Mononuclear cell (primary cell): ENCODE data around the gene SCUBE1. TPM values are rescaled to one million over a fixed set of nuclear protein-coding genes. Genes with fewer than 3 reads are reported as not detected.

ENCODE experiments used
- H3K27me3 ChIP-seq: 2 replicates; pipeline ENCODE4 v1.6.0; 2011; ENCODE audit warnings: low read length, control low read depth; ENCODE audit not compliant: insufficient read depth
- H3K4me1 ChIP-seq: 2 replicates; pipeline ENCODE4 v1.5.1; 2011; ENCODE audit warnings: mild to moderate bottlenecking, low read length, control low read depth; ENCODE audit not compliant: insufficient read depth
- H3K4me3 ChIP-seq: 2 replicates; pipeline ENCODE4 v1.5.1; 2011; ENCODE audit warnings: mild to moderate bottlenecking, low read length, moderate library complexity
- H3K9me3 ChIP-seq: 2 replicates; pipeline ENCODE4 v1.5.1; 2011; ENCODE audit warnings: low read depth, mild to moderate bottlenecking, control low read depth, low read length
- total RNA-seq: library from RNA; depleted of rRNA; stranded (reverse); fragments of >200 nt; gene quantifications from one replicate; pipeline ENCODE4 v1.2.3, GENCODE V29; 2012

SCUBE1 gene
- total RNA-seq, 1 donor, result 0.94 TPM

DNA sequence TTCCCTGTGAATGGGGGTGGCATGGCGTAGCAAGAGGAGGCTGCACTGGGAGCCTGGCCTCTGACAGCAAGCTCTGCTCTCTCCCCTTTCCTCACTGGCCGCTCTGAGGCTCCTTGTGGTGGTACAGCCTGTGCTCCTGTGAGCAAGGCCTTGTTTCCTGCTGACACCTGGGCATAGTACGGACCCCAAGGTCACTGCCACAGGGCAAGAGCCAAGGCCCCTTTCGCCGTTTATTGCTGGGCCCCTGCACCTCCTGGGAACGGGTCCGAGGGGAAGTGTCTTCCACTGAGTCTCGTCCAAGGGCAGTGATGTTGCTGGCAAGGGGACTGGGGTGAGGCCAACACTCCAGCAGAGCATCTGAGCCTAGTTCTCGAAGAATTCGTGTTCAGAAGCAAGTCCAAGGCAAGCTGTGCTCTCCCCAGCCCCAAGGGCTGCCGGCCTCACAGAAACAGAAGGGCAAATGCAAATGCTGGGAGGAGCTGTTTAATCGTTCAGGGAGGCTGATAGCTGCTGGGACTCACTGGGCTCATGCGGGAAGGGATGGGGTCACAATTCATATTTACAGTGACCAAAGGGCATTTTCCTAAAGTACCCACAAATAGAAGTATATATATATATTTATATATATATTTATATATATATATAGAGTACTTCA lies 140.3 kb downstream of the SCUBE1 start:
- no peaks in the 10 kb centered on the region for H3K9me3 ChIP-seq

DNA sequence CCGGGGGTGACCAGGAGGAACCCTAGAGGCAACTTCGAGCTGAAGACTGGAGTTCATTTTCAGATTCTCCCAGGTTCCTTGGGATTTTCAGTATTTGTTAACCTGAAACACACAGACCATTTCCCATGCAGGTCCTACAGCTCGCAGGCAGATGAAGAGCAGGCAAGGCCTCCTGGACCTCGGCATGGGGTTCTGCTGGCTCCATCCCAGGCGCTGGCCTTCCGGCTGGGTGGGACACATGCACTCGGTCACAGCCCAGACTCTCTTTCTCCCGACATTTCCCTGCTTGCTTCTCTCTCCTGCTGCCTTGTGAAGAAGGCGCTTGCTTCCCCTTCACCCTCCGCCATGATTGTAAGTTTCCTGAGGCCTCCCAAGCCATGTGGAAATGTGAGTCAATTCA lies 140.8 kb downstream of the SCUBE1 start:
- Histone ChIP-seq H3K4me1 (no peaks in the 10 kb centered on the region), H3K4me3 (no peak overlapping the region), H3K27me3 (no peaks in the 10 kb centered on the region), H3K9me3 (no peaks in the 10 kb centered on the region)

More for the DNA sequence above, 140.3 kb downstream of the SCUBE1 start:
- H3K27me3 ChIP-seq, result no peaks in the 10 kb centered on the region
- no peak overlapping the region for H3K4me3 ChIP-seq
- no peaks in the 10 kb centered on the region for H3K4me1 ChIP-seq

DNA sequence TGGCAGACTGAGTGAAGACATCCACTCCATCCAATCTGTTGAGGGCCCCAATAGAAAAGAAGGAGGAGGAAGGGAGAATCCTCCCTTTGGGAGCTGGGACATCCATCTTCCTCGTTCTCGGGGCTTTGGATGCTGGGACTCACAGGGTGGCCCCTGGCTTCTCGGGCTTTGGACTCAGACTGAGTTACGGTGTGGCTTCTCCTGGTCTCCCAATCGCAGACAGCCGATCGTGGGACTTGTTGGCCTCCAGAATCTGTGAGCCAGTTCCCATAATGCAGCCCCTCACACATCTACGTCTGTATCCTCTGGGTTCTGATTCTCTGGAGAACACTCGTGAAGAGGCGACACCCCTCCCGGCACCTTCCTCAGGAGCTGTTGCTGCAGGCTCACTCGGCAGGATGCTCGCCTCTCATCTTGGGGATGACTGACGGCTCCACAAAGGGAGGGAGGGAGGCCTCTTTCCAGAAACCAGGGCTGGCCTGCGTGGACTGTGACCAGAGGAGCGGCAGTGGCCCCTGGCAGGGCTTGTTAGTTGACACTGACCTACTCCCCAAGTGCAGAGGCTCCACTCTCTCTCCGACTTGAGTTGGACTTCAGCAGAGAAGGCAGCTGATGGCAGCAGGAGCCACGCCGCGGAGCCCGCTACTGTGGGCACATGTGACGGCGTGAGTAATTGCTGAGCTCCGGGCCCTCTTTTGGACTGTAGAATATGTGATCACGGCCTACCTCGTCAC lies 141.5 kb downstream of the SCUBE1 start:
- no peaks in the 10 kb centered on the region for H3K9me3 ChIP-seq
- no peaks in the 10 kb centered on the region for H3K4me1 ChIP-seq
- no peak overlapping the region for H3K4me3 ChIP-seq
- H3K27me3 ChIP-seq, result no peaks in the 10 kb centered on the region

DNA sequence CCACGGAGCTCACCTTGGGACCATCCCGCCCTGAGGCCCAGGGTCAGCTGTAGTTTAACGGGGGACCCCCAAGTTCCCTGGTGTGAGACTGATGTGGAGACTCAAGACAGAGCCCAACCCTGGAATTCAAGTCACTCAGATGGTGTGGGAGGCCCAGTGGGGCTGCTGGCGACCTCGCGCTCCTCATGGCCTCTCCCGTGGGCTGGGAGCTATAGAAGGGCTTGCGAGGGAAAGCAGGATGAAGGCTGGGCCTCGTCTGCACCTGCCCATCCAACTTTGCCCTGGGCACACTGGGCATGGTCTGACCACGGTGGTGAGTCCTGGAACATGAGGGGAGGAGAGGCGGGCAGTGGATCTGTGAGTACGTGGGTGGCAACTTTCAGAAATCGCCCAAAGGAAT lies 142.6 kb downstream of the SCUBE1 start:
- H3K4me1 ChIP-seq, result no peaks in the 10 kb centered on the region
- no peaks in the 10 kb centered on the region for H3K9me3 ChIP-seq
- no peak overlapping the region for H3K4me3 ChIP-seq
- no peaks in the 10 kb centered on the region for H3K27me3 ChIP-seq

DNA sequence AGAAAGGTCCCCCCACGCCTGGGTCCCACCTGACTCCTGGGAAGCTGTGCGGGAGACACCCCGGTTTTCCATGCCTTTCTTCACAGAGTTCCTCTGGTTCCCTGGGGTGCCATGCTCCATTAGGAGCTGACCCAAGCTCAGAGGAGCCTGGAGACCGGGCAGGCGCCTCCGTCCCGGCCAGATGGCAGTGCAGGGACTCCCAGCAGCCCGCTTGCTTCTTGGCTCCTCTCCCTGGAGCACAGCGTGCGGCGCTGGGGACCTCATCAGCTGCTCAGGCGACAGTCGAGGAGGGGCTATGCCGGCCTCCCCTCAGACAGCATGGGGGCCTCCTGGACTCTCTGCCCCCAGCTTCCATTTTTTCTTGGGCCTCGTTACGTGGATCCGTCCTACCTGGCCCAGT lies 143.1 kb downstream of the SCUBE1 start:
- Histone ChIP-seq H3K4me3 (no peak overlapping the region), H3K27me3 (no peaks in the 10 kb centered on the region), H3K9me3 (no peaks in the 10 kb centered on the region), H3K4me1 (no peaks in the 10 kb centered on the region)

DNA sequence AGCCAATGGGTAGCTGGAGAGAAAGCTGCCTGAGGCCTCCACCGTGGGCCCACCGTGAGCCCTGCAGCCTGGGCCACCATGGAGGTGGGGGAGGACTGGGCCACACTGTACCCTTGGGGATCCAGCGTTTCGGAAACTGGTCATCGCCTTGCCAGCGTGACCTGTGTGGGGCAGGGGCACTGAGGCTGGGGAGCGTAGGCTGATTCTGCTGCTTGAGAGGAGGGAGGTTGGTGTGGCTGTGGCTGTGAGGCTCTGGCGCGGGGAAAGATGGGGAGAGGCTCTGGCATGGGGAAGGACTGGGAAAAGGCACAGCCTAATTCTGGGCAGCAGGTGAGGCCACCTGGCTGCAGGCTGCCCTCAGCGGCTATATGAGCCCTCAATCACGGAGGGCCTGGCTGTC lies 143.6 kb downstream of the SCUBE1 start:
- no peaks in the 10 kb centered on the region for H3K4me1 ChIP-seq
- no peaks in the 10 kb centered on the region for H3K27me3 ChIP-seq
- no peaks in the 10 kb centered on the region for H3K9me3 ChIP-seq
- no peak overlapping the region for H3K4me3 ChIP-seq

DNA sequence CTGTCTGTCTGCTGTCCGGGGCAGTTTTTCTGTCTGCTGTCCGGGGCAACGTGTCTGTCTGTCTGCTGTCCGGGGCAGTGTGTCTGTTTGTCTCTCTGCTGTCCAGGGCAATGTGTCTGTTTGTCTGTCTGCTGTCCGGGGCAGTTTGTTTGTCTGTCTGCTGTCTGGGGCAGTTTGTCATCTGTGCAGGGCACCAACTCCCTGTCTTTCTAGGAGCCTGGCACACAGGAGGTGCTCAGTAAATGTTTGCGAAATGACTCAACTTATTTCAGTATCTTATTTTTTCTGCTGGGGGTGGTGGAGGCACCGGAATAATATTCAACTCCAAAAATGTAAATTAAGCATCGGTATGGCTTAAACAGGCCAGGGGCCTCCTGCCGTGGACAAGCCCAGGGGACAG lies 144.2 kb downstream of the SCUBE1 start:
- Histone ChIP-seq H3K4me3 (no peak overlapping the region), H3K4me1 (no peaks in the 10 kb centered on the region), H3K9me3 (no peaks in the 10 kb centered on the region), H3K27me3 (no peaks in the 10 kb centered on the region)

DNA sequence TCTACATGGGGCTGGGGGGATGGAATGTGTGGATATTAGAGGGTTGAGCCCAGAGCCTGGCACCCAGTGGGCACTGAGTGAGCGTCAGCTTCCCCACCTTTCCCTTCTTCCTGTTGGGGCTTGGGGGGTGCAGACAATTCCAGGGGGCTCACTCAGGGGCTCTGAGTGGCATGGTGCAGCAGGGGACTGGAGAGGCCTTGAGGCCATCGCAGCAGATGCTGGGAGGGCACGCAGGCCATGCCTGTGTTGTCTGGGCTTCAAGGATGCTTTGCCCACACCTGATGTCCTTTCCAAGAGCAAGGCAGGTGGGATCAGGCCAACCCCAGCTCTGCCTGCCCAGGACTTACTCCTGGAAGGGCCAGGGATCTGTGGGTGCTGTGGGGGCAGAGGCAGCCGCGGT lies 145.0 kb downstream of the SCUBE1 start:
- H3K4me1 ChIP-seq, result no peaks in the 10 kb centered on the region
- H3K9me3 ChIP-seq, result no peaks in the 10 kb centered on the region
- H3K4me3 ChIP-seq, result no peak overlapping the region
- no peaks in the 10 kb centered on the region for H3K27me3 ChIP-seq

DNA sequence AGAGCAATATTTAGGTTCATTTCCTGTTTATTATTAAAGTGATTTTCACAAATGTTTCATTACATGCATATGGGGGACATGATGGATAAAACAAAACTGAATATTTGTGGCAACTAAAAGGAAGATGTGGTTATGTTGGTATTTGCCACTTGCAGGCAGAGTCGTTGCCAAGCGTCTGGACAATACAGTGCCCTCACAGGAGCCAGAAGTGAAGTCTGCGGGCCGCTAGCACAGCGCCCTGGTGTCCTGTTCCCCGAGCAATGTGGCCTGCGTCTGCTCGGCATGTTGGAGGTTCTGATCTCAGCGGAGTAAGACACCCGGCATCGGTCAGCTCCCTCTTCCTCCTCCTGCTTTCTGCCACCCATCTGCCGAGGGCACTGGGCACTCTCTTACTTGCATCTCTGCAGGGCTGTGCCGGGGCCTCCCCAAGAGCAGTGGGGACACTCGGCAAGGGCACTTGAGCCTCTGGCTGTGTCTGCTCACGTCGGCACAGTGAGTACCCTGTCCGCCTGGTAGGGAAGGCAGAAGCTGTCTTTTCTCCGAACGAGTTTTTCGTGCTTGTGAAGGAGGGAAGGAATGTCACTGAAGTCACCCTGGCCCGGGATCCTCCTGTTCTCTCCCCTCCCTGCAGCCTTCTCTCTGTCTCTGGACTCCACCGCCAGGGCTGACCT lies 145.8 kb downstream of the SCUBE1 start:
- Histone ChIP-seq H3K9me3 (no peaks in the 10 kb centered on the region), H3K27me3 (no peaks in the 10 kb centered on the region), H3K4me3 (no peak overlapping the region), H3K4me1 (no peaks in the 10 kb centered on the region)

DNA sequence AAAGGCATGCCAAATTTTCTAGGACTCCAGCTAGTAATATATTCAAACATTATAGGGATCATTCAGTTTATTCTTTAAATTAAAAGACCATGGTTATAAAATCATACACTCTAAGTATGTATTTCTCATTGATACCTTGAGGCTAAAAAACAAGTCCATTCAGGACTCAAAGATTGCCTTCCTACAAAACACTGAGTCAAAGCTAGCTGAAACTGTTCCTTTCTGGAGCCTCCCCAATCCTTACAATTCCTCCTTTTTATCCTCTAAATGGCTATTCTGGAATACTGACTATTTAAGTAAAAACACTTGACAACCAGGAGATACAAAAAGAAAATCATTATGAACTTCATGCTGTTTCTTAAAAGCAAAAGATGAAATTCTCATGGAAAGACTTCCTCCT lies 151.3 kb downstream of the SCUBE1 start:
- H3K4me1 ChIP-seq, result peaks cover 9% of the 10 kb centered on the region
- H3K4me3 ChIP-seq, result no peak overlapping the region
- H3K27me3 ChIP-seq, result no peaks in the 10 kb centered on the region
- H3K9me3 ChIP-seq, result no peaks in the 10 kb centered on the region

DNA sequence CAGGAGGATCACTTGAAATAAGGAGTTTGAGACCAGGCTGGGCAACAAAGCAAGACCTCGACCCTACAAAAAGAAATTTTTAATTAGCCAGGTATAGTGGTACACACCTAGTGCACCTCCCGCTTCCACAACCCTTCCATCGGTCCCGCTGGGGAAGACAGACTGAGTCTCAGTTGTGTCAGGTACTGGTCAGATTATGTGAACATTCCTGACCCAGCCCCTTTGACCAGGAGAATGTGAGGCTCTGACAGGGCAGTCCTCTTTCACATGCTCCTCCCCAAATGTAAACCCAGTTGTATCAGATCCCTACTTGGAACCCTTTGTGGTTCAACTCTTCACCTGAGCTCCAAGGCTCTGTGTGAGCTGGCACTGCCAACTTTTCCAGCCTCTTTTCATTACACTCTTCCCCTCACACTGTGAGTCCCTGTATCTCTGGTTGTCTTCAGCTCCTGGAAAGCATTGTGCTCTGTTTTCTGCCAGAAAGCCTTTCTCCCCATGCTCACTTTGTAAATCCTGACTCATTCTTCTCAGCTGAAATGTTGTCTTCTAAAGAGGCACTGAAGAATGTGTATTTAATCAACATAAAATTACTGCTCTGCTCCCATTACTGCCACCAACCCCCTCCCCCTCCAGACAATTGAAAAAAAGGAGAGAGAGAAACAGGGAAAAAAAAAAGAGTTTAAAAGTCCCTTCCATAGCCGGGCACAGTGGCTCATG lies 154.2 kb downstream of the SCUBE1 start:
- peaks cover 23% of the 10 kb centered on the region for H3K4me1 ChIP-seq
- no peaks in the 10 kb centered on the region for H3K27me3 ChIP-seq
- H3K4me3 ChIP-seq, result no peak overlapping the region
- H3K9me3 ChIP-seq, result no peaks in the 10 kb centered on the region

DNA sequence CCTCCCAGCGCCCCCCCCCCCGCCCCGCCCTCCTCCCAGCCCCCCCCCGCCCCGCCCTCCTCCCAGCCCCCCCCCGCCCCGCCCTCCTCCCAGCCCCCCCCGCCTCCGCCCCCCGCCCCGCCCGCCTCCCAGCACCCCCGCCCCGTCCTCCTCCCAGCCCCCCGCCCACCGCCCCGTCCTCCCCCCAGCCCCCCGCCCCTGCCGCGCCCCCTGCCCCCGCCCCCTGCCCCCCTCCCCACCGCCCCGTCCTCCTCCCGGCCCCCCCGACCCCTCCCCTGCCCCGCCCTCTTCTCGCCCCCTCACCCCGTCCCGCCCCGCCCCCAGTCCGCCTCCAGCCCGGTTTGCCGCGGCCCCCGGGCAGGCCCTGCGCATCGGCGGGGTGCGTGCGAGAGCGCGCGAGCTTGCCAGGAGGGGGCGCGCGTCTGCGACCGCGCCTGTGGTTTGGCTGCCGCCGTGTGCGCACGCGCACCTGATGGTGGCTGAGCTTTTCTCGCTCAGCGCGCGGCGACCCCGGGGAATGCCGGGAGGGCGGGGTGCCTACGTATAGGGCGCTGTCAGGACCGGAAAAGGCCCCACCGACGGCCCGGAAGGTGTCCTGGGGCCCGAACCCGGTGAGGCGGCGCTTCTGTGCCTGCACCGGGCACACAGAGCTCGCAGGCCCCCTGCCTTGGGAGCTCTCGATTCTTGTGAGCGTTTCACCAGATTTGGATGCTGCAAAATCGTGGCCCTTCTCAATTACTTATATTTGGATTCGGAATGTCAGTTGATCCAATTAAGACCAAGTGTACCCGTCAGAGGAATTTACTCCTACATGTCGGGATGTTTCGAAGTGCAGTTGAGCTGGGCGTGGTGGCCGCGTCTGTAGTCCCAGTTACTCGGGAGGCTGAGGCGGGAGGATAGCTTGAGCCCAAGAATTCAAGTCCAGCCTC lies 155.7 kb downstream of the SCUBE1 start:
- Histone ChIP-seq H3K9me3 (no peaks in the 10 kb centered on the region), H3K27me3 (no peaks in the 10 kb centered on the region), H3K4me3 (peak overlapping the region; percentile 50), H3K4me1 (peaks cover 23% of the 10 kb centered on the region)

DNA sequence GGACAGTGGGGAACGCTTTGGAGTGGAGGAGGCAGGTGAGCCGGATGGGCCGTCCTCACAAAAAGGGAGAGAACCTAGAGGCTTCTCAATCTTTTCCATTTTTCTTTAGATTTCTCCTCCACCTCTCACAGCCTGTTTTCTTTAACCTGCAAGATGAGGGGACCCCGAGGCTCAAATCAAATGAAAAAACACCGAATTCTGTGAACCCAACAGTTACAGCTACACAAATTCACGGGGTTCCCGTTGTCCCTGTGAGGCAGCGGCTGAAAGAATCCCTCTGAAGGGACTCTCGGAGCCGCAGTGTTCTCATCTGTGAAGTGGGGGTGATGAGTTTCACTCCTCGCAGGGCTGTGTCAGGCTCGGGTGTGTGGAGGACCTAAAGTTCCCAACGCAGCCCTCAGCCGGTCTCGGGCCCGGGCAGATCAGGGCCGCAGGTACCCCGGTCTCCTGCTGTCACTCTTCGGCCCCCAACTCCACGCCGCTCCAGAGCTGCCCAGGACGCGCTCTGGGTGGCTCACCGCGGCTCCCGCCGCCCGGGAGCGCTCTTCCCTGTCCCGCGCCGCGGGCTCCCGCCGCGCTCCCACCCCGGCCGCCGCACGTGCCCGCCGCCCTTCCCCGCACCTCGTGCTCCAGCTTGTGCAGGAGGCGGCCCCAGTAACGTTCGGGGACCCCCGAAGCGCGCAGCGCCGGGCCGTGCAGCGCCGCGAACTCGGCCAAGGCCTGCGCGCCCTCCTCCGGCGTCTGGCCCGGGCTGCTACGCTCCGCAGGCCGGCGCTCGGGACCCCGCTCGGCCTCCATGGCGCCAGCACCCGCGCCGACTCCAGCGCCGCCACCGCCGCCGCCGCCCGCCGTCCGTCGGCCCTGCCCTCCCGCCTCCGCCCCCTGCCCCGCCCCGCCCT lies 156.7 kb downstream of the SCUBE1 start, which contains the start of gene TTLL12:
TSS of gene TTLL12 (minus strand) at position 863 of the 899 bp plus-strand sequence. CDS start at position 798, 65 bp downstream.
- no peaks in the 10 kb centered on the region for H3K9me3 ChIP-seq
- H3K4me3 ChIP-seq, result peak within 1 kb of the TSS; percentile 51
- H3K27me3 ChIP-seq, result no peaks in the 10 kb centered on the region
- peaks cover 23% of the 10 kb centered on the region for H3K4me1 ChIP-seq
